Measurements from ENCODE around the gene ADAMTSL2. TPM values are rescaled to one million over a fixed set of nuclear protein-coding genes. Genes with fewer than 3 reads are reported as not detected.

ADAMTSL2 gene
- polyA plus RNA-seq, 1 donor (not counting 4 experiments of a cell fraction or from before 2014, with no cell fraction given): not detected

DNA sequence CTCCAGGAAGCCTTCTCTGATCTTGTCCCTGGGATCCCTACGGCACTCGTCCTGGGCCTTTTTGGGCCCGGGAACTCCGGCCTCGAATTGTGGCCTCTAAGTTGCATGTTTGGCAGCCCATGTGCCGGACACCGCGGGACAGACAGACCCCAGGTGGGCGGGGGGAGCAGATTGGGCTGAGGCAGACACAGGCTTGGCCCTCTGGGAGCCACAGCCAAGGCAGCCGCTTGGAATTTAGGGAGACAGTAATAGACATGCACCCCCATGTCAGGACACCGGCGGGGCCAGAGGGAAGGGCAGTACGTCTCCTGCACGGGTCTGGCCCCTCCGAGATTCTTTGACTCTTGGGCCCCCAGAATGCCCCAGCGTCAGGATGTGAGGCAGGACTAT lies 36.2 kb downstream of the ADAMTSL2 start:
- Histone ChIP-seq H2AFZ (ENCODE audit: control insufficient read depth, low read length) (no peak overlapping the region), H3K27me3 (ENCODE audit: control insufficient read depth, extremely low read depth, insufficient read depth, low read length) (peaks cover 16% of the 10 kb centered on the region), H3K4me2 (ENCODE audit: control insufficient read depth, extremely low read depth, insufficient read depth, low read depth, low read length) (no peak overlapping the region), H3K4me1 (ENCODE audit: control insufficient read depth, extremely low read depth, insufficient read depth, low read length) (no peaks in the 10 kb centered on the region), H4K20me1 (ENCODE audit: control insufficient read depth, extremely low read depth, insufficient read depth, low read length) (no peaks in the 10 kb centered on the region), H3K9me1 (ENCODE audit: control insufficient read depth, extremely low read depth, insufficient read depth, low read length) (no peaks in the 10 kb centered on the region), H3K9ac (ENCODE audit: control insufficient read depth, extremely low read depth, insufficient read depth, low read length) (no peak overlapping the region), H3K36me3 (ENCODE audit: control insufficient read depth in 2 of 2, extremely low read depth in 1 of 2, insufficient read depth in 2 of 2, low read length in 2 of 2) (no peaks in the 10 kb centered on the region), H3K4me3 (ENCODE audit: control insufficient read depth in 2 of 3, extremely low read depth in 1 of 3, insufficient read depth in 2 of 3, low read depth in 1 of 3, low read length in 3 of 3) (no peak overlapping the region), H3K9me3 (ENCODE audit: control insufficient read depth, low read depth, low read length) (no peaks in the 10 kb centered on the region), H3K27ac (ENCODE audit: control insufficient read depth, insufficient read depth, low read length) (no peak overlapping the region), H3K79me2 (ENCODE audit: control insufficient read depth, insufficient read depth, low read length) (no peaks in the 10 kb centered on the region)
- FAIRE-seq (no peak), DNase-seq (ENCODE audit: low read depth, low spot score) (no peak)
- dilution Hi-C loops (cut with MboI; ENCODE audit: extremely low pct_ligation_motif_present, low sequenced_read_pairs): no loop called here
- TF ChIP-seq EZH2 (IDR thresholded peaks at IDR 0.05; ENCODE audit: low read length): no peak
- TF ChIP-seq, protein P1, sequence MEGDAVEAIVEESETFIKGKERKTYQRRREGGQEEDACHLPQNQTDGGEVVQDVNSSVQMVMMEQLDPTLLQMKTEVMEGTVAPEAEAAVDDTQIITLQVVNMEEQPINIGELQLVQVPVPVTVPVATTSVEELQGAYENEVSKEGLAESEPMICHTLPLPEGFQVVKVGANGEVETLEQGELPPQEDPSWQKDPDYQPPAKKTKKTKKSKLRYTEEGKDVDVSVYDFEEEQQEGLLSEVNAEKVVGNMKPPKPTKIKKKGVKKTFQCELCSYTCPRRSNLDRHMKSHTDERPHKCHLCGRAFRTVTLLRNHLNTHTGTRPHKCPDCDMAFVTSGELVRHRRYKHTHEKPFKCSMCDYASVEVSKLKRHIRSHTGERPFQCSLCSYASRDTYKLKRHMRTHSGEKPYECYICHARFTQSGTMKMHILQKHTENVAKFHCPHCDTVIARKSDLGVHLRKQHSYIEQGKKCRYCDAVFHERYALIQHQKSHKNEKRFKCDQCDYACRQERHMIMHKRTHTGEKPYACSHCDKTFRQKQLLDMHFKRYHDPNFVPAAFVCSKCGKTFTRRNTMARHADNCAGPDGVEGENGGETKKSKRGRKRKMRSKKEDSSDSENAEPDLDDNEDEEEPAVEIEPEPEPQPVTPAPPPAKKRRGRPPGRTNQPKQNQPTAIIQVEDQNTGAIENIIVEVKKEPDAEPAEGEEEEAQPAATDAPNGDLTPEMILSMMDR (optimal IDR thresholded peaks at IDR 0.05 in 1 of 3, IDR thresholded peaks at IDR 0.05 in 1 of 3, conservative IDR thresholded peaks at IDR 0.05 in 1 of 3; ENCODE audit: extremely low read depth in 1 of 3, insufficient read depth in 2 of 3, low read length in 3 of 3): no peak

DNA sequence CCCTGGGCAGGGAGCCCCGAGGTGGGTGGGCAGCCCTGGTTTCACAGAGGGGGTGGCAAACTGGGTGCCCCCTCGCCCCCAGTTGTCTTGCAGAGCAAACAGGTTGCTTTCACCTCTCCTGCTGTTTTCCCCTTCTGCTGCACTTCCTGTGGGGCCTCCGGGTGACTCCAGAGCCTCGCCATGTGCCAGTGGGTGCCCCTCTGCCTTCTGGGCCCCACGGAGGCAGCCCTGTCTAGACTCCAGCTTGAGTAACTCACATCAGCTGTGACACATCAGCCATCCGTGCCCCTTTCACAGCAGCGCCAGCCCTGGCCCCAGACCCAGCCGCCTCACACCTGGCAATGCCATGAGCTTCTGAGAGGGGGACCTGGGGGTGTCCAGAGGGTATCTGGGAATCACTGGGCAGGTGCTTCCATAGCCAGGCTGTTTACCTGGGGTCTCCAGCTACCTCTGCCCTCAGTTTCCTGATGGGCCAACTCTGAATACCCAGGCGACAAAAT lies 36.9 kb downstream of the ADAMTSL2 start:
- DNase-seq (ENCODE audit: low read depth, low spot score): no peak
- no peak for FAIRE-seq
- H3K27me3 ChIP-seq (ENCODE audit: control insufficient read depth, extremely low read depth, insufficient read depth, low read length): peaks cover 13% of the 10 kb centered on the region

More for the DNA sequence above, 36.9 kb downstream of the ADAMTSL2 start:
- no peaks in the 10 kb centered on the region for H3K9me1 ChIP-seq (ENCODE audit: control insufficient read depth, extremely low read depth, insufficient read depth, low read length)
- H3K27ac ChIP-seq (ENCODE audit: control insufficient read depth, insufficient read depth, low read length): no peak overlapping the region
- H2AFZ ChIP-seq (ENCODE audit: control insufficient read depth, low read length): no peak overlapping the region
- dilution Hi-C loops (cut with MboI; ENCODE audit: extremely low pct_ligation_motif_present, low sequenced_read_pairs): no loop called here
- H3K36me3 ChIP-seq (ENCODE audit: control insufficient read depth in 2 of 2, extremely low read depth in 1 of 2, insufficient read depth in 2 of 2, low read length in 2 of 2): no peaks in the 10 kb centered on the region
- no peak overlapping the region for H3K4me2 ChIP-seq (ENCODE audit: control insufficient read depth, extremely low read depth, insufficient read depth, low read depth, low read length)
- H3K9me3 ChIP-seq (ENCODE audit: control insufficient read depth, low read depth, low read length): no peaks in the 10 kb centered on the region
- TF ChIP-seq, protein P1 (optimal IDR thresholded peaks at IDR 0.05 in 1 of 3, IDR thresholded peaks at IDR 0.05 in 1 of 3, conservative IDR thresholded peaks at IDR 0.05 in 1 of 3; ENCODE audit: extremely low read depth in 1 of 3, insufficient read depth in 2 of 3, low read length in 3 of 3): no peak
- TF ChIP-seq EZH2 (IDR thresholded peaks at IDR 0.05; ENCODE audit: low read length): no peak
- H3K4me3 ChIP-seq (ENCODE audit: control insufficient read depth in 2 of 3, extremely low read depth in 1 of 3, insufficient read depth in 2 of 3, low read depth in 1 of 3, low read length in 3 of 3): no peak overlapping the region
- no peak overlapping the region for H3K9ac ChIP-seq (ENCODE audit: control insufficient read depth, extremely low read depth, insufficient read depth, low read length)
- no peaks in the 10 kb centered on the region for H3K79me2 ChIP-seq (ENCODE audit: control insufficient read depth, insufficient read depth, low read length)
- no peaks in the 10 kb centered on the region for H4K20me1 ChIP-seq (ENCODE audit: control insufficient read depth, extremely low read depth, insufficient read depth, low read length)
- H3K4me1 ChIP-seq (ENCODE audit: control insufficient read depth, extremely low read depth, insufficient read depth, low read length): no peaks in the 10 kb centered on the region
